ENCODE measurements around the gene EYA4. TPM values are rescaled to one million over a fixed set of nuclear protein-coding genes. Genes with fewer than 3 reads are reported as not detected.

EYA4 gene
- total RNA-seq, 2 experiments from 2014 or later: not detected

DNA sequence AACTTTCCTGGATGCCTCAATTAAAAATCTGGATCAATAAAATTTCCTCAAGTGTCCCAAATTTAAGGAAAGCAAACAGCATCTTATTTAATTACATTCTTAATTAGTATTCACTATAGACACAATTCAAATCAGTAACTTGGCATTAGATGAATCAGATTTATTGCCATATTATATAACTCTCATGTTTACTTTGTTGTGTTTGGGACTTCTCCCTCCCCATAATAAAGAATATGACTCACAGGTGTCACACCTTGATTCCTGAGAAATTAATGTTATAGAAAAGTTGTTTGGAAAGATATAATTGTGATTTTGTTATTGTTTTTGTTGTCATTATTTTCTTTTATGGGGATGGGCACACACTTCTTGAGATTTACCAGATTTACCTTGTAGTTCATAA is 18.4 kb downstream of the EYA4 start:
- DNase-seq (no peak), ATAC-seq (ENCODE audit: poor library complexity) (no peak)
- ChIA-PET POLR2A (no interaction called here), CTCF (no interaction called here)
- H3K27ac Mint-ChIP-seq: no peak overlapping the region
- no peak overlapping the region for H3K4me3 Mint-ChIP-seq
- intact Hi-C loops (cut with DNase I, micrococcal nuclease): no loop called here
- H3K9me3 Mint-ChIP-seq: no peaks in the 10 kb centered on the region
- no peak for TF ChIP-seq CTCF (IDR thresholded peaks at IDR 0.05)
- Histone ChIP-seq H3K9me3 (ENCODE audit: control insufficient read depth in 1 of 2, insufficient read depth in 1 of 2, low read length in 2 of 2) (peaks cover 0 to 5% of the 10 kb centered on the region in 2 experiments), H3K27ac (ENCODE audit: low read depth in 1 of 2, low read length in 2 of 2) (no peak overlapping the region), H3K36me3 (ENCODE audit: insufficient read depth, low read length) (no peaks in the 10 kb centered on the region), H3K27me3 (ENCODE audit: control insufficient read depth in 1 of 2, insufficient read depth in 2 of 2, low read length in 2 of 2) (no peaks in the 10 kb centered on the region), H3K4me1 (ENCODE audit: insufficient read depth, low read length) (no peaks in the 10 kb centered on the region), H3K4me3 (ENCODE audit: low read length) (no peak overlapping the region)
- H3K27me3 Mint-ChIP-seq: no peaks in the 10 kb centered on the region
- no peaks in the 10 kb centered on the region for H3K36me3 Mint-ChIP-seq (ENCODE audit: low read depth)
- H3K4me1 Mint-ChIP-seq (ENCODE audit: low read depth): no peaks in the 10 kb centered on the region

DNA sequence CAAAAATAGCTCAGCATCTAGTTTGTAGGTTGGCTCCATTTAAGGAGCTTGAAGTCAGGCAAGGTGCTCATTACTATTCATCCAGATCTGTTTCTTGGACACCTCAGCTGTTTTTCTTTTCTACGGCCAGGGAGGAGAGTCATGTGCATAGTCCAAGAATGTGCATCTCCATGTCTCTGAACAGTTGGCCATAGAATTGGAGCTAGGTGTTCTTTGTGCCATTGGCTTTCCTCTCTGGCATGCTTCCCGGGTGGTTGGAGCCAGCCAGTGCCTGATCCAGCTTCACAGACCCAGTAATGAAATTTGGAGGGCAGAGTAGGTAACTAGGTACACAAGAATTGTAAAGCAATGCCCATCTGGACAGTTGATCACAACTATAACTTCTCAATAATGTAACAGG is 21.6 kb downstream of the EYA4 start:
- Histone ChIP-seq H3K4me3 (ENCODE audit: low read length) (no peak overlapping the region), H3K27me3 (ENCODE audit: control insufficient read depth in 1 of 2, insufficient read depth in 2 of 2, low read length in 2 of 2) (no peaks in the 10 kb centered on the region), H3K9me3 (ENCODE audit: control insufficient read depth in 1 of 2, insufficient read depth in 1 of 2, low read length in 2 of 2) (peaks cover 0 to 6% of the 10 kb centered on the region in 2 experiments), H3K27ac (ENCODE audit: low read depth in 1 of 2, low read length in 2 of 2) (no peak overlapping the region), H3K36me3 (ENCODE audit: insufficient read depth, low read length) (no peaks in the 10 kb centered on the region), H3K4me1 (ENCODE audit: insufficient read depth, low read length) (no peaks in the 10 kb centered on the region)
- Mint-ChIP-seq H3K4me3 (no peak overlapping the region), H3K27ac (no peak overlapping the region), H3K36me3 (ENCODE audit: low read depth) (no peaks in the 10 kb centered on the region), H3K27me3 (no peaks in the 10 kb centered on the region), H3K9me3 (no peaks in the 10 kb centered on the region), H3K4me1 (ENCODE audit: low read depth) (no peaks in the 10 kb centered on the region)
- intact Hi-C loops (cut with DNase I, micrococcal nuclease): no loop called here
- POLR2A ChIA-PET: no interaction called here
- DNase-seq (no peak), ATAC-seq (ENCODE audit: poor library complexity) (no peak)
- no peak for TF ChIP-seq CTCF (IDR thresholded peaks at IDR 0.05)
- CTCF ChIA-PET: no interaction called here

- ChIA-PET POLR2A (no interaction called here), CTCF (interaction anchor here (0.6 kb wide), 1 partner anchor 1077 kb away, joined by 3 read pairs; no protein-coding TSS in a partner anchor)
- Mint-ChIP-seq H3K9me3 (no peaks in the 10 kb centered on the region), H3K4me1 (ENCODE audit: low read depth) (no peaks in the 10 kb centered on the region), H3K4me3 (no peak overlapping the region), H3K27me3 (peaks cover 4% of the 10 kb centered on the region), H3K27ac (no peak overlapping the region), H3K36me3 (ENCODE audit: low read depth) (no peaks in the 10 kb centered on the region)
- DNase-seq (no peak), ATAC-seq (ENCODE audit: poor library complexity) (no peak)
- no peaks in the 10 kb centered on the region for H3K27me3 ChIP-seq (ENCODE audit: control insufficient read depth in 1 of 2, insufficient read depth in 2 of 2, low read length in 2 of 2)
- H3K36me3 ChIP-seq (ENCODE audit: insufficient read depth, low read length): no peaks in the 10 kb centered on the region
- H3K4me3 ChIP-seq (ENCODE audit: low read length): no peak overlapping the region
- intact Hi-C loops (cut with DNase I, micrococcal nuclease): no loop called here
- no peak overlapping the region for H3K27ac ChIP-seq (ENCODE audit: low read depth in 1 of 2, low read length in 2 of 2)
- H3K4me1 ChIP-seq (ENCODE audit: insufficient read depth, low read length): no peaks in the 10 kb centered on the region
- TF ChIP-seq CTCF (IDR thresholded peaks at IDR 0.05): no peak
- peaks cover 0 to 9% of the 10 kb centered on the region in 2 experiments for H3K9me3 ChIP-seq (ENCODE audit: control insufficient read depth in 1 of 2, insufficient read depth in 1 of 2, low read length in 2 of 2)
Measured at GRCh38 chr6:133265066-133265465, 23.9 kb downstream of the EYA4 start.
